ENCODE measurements around the gene POLA1.

POLA1 gene

DNA sequence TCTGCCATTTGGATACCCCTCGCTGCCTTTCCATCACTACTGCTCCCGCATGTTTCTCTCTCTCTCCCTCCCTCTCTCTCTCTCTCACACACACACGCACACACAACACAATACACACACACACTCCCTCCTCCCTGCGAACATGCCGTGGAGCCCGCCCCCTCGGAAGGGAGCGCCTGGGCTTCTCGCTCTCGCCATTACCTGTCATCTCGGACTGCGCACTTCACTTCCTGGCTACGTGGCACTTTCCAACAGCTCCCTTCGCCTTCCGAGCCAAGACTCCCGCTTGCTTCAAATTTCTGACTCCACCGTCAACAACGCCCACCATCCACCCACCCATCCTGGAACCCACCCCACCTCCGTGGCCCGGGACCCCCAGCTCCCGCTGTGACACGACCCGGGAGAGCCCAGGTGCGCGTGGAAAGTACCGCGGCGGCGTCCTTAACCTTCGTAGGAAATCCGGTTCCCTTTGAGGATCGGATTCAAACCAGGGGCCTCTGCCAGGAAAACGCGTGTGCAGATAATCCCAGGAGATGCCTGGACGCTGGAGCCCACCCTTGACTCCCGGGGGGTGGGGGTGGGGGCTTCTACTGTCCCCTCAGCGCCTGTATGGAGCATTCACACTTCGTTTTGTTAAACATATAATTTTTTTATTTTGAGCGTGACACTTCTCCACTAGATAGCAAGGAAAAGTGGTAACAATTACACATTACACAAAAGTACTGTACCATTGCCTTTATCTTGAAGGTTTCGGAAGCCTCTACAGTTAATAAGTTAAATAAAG, 309.5 kb downstream of the POLA1 start:
- Mint-ChIP-seq H3K27me3 (ENCODE audit: low read depth) (peaks cover 45% of the 10 kb centered on the region), H3K27ac (no peak overlapping the region), H3K9me3 (no peaks in the 10 kb centered on the region), H3K36me3 (ENCODE audit: low read depth) (peaks cover 4% of the 10 kb centered on the region), H3K4me3 (peak overlapping the region; percentile 87), H3K4me1 (ENCODE audit: low read depth) (peaks cover 14% of the 10 kb centered on the region)

DNA sequence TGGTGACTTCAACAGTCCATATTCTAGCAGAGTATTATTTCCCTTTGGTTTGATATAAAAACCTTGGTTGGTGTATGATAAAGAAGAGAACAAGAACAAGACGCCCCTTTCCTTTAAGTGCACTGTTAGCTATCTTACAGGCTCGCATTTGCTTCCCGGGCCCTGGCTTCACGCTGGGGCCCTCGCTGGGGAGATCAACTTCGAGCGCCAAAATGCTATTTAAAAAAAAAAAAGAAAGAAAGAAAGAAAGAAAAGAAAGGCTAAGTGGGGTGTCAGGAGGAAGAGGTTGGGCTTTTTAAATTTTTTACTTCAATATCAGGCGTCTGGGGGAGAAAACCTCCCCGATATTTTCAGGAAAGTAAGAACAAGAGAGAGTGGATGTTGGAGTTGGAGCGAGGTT, 310.3 kb downstream of the POLA1 start:
- Mint-ChIP-seq H3K27me3 (ENCODE audit: low read depth) (peaks cover 50% of the 10 kb centered on the region), H3K36me3 (ENCODE audit: low read depth) (peaks cover 4% of the 10 kb centered on the region), H3K4me3 (peak overlapping the region; percentile 32), H3K4me1 (ENCODE audit: low read depth) (peaks cover 14% of the 10 kb centered on the region), H3K9me3 (no peaks in the 10 kb centered on the region), H3K27ac (peak overlapping the region; percentile 67)

- peaks cover 14% of the 10 kb centered on the region for H3K4me1 Mint-ChIP-seq (ENCODE audit: low read depth)
- H3K9me3 Mint-ChIP-seq: no peaks in the 10 kb centered on the region
- no peak overlapping the region for H3K27ac Mint-ChIP-seq
- H3K36me3 Mint-ChIP-seq (ENCODE audit: low read depth): peaks cover 4% of the 10 kb centered on the region
- H3K27me3 Mint-ChIP-seq (ENCODE audit: low read depth): peaks cover 55% of the 10 kb centered on the region
- peak overlapping the region; percentile 28 for H3K4me3 Mint-ChIP-seq
Observed at GRCh38 chrX:25004485-25005032, 310.8 kb downstream of the POLA1 start.

- peaks cover 4% of the 10 kb centered on the region for H3K36me3 Mint-ChIP-seq (ENCODE audit: low read depth)
- peaks cover 14% of the 10 kb centered on the region for H3K4me1 Mint-ChIP-seq (ENCODE audit: low read depth)
- no peak overlapping the region for H3K4me3 Mint-ChIP-seq
- H3K9me3 Mint-ChIP-seq: no peaks in the 10 kb centered on the region
- no peak overlapping the region for H3K27ac Mint-ChIP-seq
- peaks cover 60% of the 10 kb centered on the region for H3K27me3 Mint-ChIP-seq (ENCODE audit: low read depth)
Observed at GRCh38 chrX:25005034-25005381, 311.3 kb downstream of the POLA1 start.

DNA sequence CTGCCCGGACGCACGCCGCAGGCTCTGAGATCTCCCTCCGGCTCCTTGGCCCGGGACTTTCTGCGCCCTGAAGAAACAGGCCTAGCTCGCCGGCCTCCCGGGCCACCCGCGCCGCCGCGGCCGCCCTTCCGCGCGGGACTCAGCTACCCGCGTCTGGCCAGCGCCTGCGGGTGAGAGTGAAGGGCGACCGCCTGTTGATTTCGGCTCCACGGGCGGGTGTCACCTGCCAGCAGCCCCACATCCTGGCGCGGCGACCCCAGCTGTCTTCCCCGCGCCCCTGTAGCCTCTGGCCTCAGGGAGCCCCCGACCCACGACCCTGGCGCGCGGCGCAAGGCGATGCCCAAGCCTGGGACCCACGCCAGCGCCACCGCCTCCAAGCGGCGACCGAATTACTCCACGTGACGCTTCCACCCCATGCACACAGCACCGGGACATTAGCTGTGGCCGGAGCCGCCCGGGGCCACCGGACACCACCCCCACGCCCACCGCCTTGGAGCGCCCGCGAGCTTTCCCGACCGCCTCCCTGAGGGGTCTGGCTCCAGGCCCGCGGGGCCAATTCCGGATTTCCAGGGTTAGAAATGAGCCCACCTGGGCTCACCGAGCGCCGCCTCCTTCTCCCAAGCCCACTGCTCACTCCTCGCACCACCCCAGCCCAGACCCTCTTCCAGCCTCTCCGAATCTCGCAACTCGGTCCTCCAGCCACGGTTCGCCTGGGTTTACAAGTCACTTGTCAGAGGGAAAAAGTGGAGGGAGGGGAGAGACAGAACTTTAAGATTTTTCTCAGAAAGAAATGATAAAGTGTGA, 311.9 kb downstream of the POLA1 start:
- H3K27ac Mint-ChIP-seq: peak overlapping the region; percentile 49
- peaks cover 14% of the 10 kb centered on the region for H3K4me1 Mint-ChIP-seq (ENCODE audit: low read depth)
- peaks cover 4% of the 10 kb centered on the region for H3K36me3 Mint-ChIP-seq (ENCODE audit: low read depth)
- peaks cover 65% of the 10 kb centered on the region for H3K27me3 Mint-ChIP-seq (ENCODE audit: low read depth)
- H3K9me3 Mint-ChIP-seq: no peaks in the 10 kb centered on the region
- H3K4me3 Mint-ChIP-seq: peak overlapping the region; percentile 25

- peak overlapping the region; percentile 59 for H3K27ac Mint-ChIP-seq
- peaks cover 14% of the 10 kb centered on the region for H3K4me1 Mint-ChIP-seq (ENCODE audit: low read depth)
- peaks cover 4% of the 10 kb centered on the region for H3K36me3 Mint-ChIP-seq (ENCODE audit: low read depth)
- H3K4me3 Mint-ChIP-seq: peak overlapping the region; percentile 21
- peaks cover 71% of the 10 kb centered on the region for H3K27me3 Mint-ChIP-seq (ENCODE audit: low read depth)
- no peaks in the 10 kb centered on the region for H3K9me3 Mint-ChIP-seq
Observed at GRCh38 chrX:25006586-25007058, 312.9 kb downstream of the POLA1 start.

DNA sequence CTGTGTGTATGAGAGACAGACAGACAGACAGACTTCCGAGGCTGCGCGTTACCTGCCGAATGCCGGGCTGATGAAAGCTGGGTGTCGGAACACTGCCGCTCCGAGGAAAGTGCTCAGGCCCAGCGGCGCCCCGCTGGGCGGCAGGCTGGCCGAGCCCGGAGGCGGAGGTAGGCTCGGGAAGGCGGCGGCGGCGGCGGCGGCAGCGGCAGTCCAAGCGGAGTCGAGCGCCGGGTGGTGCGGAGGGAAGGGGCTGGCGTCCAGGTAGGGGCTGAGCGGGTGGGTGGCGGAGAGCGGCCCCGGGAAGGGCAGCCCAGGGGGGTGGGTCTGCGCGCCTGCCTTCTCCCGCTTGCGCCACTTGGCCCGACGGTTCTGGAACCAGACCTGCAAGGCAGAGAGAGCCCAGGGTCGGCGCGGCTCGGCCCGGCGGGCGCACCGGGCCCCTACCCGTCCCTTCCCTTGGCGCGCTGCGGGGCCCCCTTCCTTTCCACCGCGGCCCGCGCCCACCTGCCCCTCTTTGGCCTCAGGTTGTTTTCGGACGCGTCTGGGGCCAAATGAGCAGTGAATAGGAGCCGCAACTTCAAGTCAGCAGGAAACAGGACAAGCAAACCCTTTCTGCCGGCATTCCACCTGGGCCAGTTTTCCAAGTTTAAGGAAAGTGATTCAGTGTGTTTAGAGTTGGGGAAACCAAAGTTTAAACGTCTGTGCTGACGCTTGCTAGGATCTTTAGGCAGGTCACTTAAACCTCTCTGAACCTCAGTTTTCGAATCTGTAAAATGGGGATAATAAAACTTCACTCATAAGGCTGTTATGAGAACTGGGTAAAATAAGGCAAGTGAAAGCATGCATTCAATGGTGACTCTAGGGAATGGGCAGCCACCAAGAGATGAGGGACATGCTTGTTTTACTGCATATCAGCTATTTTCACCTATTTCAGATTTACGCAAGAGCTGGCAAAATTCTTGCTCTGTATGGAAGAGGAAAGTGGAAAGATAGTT, 313.6 kb downstream of the POLA1 start:
- peaks cover 74% of the 10 kb centered on the region for H3K27me3 Mint-ChIP-seq (ENCODE audit: low read depth)

DNA sequence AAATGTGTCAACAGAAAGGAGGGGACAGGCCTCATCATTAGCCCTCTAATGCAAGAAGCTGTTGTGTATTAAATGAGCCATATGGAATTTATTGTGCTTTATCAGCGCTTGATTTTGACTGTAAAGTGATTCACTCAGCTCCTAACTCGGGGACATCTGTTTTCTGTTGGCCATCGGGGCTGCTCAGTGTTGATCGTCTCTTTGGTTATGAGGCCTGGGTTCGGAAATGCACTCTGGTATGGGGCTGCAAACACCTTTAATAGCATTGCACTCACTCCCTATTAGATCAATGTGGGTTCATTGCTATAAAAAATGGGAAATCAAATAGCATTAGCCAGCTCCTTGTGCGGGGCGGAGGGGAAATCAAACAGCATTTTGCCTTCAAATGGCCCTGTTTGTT, 315.7 kb downstream of the POLA1 start:
- Mint-ChIP-seq H3K36me3 (ENCODE audit: low read depth) (peaks cover 4% of the 10 kb centered on the region), H3K4me1 (ENCODE audit: low read depth) (peaks cover 11% of the 10 kb centered on the region), H3K4me3 (no peak overlapping the region), H3K27me3 (ENCODE audit: low read depth) (peaks cover 69% of the 10 kb centered on the region), H3K27ac (no peak overlapping the region), H3K9me3 (no peaks in the 10 kb centered on the region)

More for the DNA sequence above, 313.6 kb downstream of the POLA1 start:
- Mint-ChIP-seq H3K27ac (no peak overlapping the region), H3K9me3 (no peaks in the 10 kb centered on the region), H3K4me3 (peak overlapping the region; percentile 21), H3K4me1 (ENCODE audit: low read depth) (peaks cover 14% of the 10 kb centered on the region), H3K36me3 (ENCODE audit: low read depth) (peaks cover 4% of the 10 kb centered on the region)

DNA sequence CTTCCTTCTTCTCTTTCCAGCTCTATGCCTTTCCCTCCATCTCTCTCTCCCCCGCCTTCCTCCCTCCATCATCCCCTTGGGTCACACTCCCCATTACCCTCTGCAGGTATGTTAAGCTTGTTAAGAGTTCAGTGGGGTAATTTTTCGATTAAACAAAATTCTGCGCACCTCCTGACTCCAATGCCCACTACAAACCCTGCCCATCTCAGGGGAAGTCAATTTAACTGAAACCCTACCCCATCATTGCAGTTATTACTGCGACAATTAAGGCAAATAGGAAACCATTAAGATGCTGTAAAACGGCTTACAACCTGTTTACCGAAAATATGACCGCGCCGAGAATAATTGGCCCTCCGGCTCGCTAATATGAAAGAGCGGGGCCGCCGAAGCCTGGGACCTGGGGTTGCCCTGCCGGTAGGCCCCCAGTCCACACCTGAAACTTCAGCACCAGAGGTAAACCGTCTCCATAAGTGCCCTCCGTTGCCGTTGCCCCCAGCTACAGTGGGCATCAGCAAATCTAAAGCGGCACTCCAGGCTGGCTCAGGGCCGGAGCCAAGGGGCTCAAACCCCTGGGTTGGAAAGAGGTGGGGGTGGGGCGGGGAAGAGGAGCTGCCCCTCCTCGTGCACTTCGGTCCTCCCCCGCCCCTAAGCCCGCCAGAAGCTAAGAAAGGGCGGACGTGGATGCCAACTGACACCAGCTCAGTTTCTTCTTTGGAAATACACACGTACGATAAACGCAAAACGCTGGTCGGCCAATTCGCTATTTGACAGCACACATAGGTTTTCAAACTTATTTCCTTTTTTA, 317.3 kb downstream of the POLA1 start:
- Mint-ChIP-seq H3K27ac (no peak overlapping the region), H3K27me3 (ENCODE audit: low read depth) (peaks cover 76% of the 10 kb centered on the region), H3K9me3 (no peaks in the 10 kb centered on the region), H3K4me1 (ENCODE audit: low read depth) (peaks cover 11% of the 10 kb centered on the region), H3K36me3 (ENCODE audit: low read depth) (peaks cover 4% of the 10 kb centered on the region), H3K4me3 (no peak overlapping the region)

DNA sequence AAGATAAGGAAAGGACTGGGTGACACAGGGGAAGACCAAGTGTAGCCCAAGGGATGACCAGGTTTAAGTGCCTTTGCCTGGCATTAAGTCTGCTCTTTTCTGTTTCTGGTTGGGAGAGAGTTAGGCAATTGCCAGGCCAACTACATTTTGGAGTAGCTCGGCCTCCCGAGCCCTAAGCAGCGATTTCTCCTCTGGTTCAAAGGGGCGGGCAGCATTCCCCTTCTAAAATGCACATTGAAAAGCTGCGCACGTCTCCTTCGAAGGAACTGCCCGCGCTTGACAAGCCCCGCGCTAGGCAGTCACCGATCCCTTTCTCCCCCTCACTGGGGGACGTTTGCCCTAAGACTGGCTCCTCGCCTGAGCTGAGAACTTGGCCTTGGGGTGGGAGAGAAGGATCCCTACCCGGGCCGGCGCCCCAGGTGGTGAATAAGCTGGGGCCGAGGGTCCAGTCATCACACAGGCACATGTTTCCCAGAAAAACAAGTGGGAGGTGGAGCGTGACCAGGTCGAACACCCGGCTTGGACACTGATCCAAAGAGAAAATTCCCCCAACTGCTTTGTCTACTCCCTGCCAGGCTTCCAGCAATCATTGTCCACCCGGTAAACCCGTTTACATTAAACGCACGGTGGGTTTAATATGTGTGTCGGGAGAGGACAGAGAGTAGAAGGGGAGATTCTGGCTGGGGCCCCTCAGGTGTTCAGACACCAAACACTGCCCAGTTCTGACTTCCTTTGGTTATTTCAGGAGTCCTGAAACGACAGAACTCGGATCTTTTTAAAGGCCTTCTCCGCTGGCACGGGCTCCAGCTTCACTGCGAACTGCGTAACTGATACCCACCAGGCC, 318.1 kb downstream of the POLA1 start:
- H3K27me3 Mint-ChIP-seq (ENCODE audit: low read depth): peaks cover 76% of the 10 kb centered on the region
- H3K36me3 Mint-ChIP-seq (ENCODE audit: low read depth): peaks cover 2% of the 10 kb centered on the region
- H3K4me3 Mint-ChIP-seq: no peak overlapping the region
- H3K4me1 Mint-ChIP-seq (ENCODE audit: low read depth): peaks cover 4% of the 10 kb centered on the region
- H3K9me3 Mint-ChIP-seq: no peaks in the 10 kb centered on the region
- H3K27ac Mint-ChIP-seq: no peak overlapping the region

GRCh38 chrX:25012433-25012735, 318.7 kb downstream of the POLA1 start:
- no peak overlapping the region for H3K4me3 Mint-ChIP-seq
- H3K9me3 Mint-ChIP-seq: no peaks in the 10 kb centered on the region
- peaks cover 79% of the 10 kb centered on the region for H3K27me3 Mint-ChIP-seq (ENCODE audit: low read depth)
- peaks cover 2% of the 10 kb centered on the region for H3K36me3 Mint-ChIP-seq (ENCODE audit: low read depth)
- peaks cover 3% of the 10 kb centered on the region for H3K4me1 Mint-ChIP-seq (ENCODE audit: low read depth)
- H3K27ac Mint-ChIP-seq: no peak overlapping the region

GRCh38 chrX:25012793-25013631, 319.3 kb downstream of the POLA1 start:
- Mint-ChIP-seq H3K4me3 (peak overlapping the region; percentile 66), H3K9me3 (no peaks in the 10 kb centered on the region), H3K4me1 (ENCODE audit: low read depth) (peaks cover 5% of the 10 kb centered on the region), H3K36me3 (ENCODE audit: low read depth) (peaks cover 2% of the 10 kb centered on the region), H3K27me3 (ENCODE audit: low read depth) (peaks cover 80% of the 10 kb centered on the region), H3K27ac (no peak overlapping the region)
